MM.1S (cell line): ENCODE measurements around the gene TRAPPC3.
A peak's percentile ranks its signal among the peaks of the same experiment; 100 is the strongest.

ENCODE experiments used
- DNase-seq: peaks from one replicate; pipeline ENCODE4 v3.0.0-alpha.2; 2015
- H2AFZ ChIP-seq: fragments of 300-600 bp; sonication (generic); 2 replicates; pipeline ENCODE4 v1.6.0; 2016; ENCODE audit warnings: antibody characterized with exemption, low read length
- H3F3A ChIP-seq: fragments of 300-600 bp; sonication (generic); 2 replicates; pipeline ENCODE4 v1.6.1; 2016; ENCODE audit warnings: mild to moderate bottlenecking, antibody characterized with exemption, low read length, moderate library complexity, mixed read lengths; ENCODE audit not compliant: insufficient read depth
- H3K27ac ChIP-seq: fragments of 300-600 bp; sonication (generic); 2 replicates; pipeline ENCODE4 v1.5.1; 2016; ENCODE audit warnings: mild to moderate bottlenecking, low read length
- H3K27me3 ChIP-seq: fragments of 300-600 bp; sonication (generic); replicated peaks from 2 replicates; pipeline ENCODE4 v1.6.0; 2016; ENCODE audit warnings: low read length; ENCODE audit not compliant: insufficient read depth
- H3K36me3 ChIP-seq: fragments of 300-600 bp; sonication (generic); replicated peaks from 2 replicates; pipeline ENCODE4 v1.6.1; 2016; ENCODE audit warnings: mild to moderate bottlenecking, low read length, mixed read lengths; ENCODE audit not compliant: insufficient read depth
- H3K4me1 ChIP-seq: fragments of 300-600 bp; sonication (generic); 2 replicates; pipeline ENCODE4 v1.6.1; 2016; ENCODE audit warnings: low read length, mixed read lengths
- H3K4me2 ChIP-seq: fragments of 300-600 bp; sonication (generic); 2 replicates; pipeline ENCODE4 v1.6.0; 2016; ENCODE audit warnings: low read depth, low read length
- H3K4me3 ChIP-seq: fragments of 300-600 bp; sonication (generic); 2 replicates; pipeline ENCODE4 v1.5.1; 2016; ENCODE audit warnings: low read length, mixed read lengths
- H3K79me2 ChIP-seq: fragments of 300-600 bp; sonication (generic); 2 replicates; pipeline ENCODE4 v1.6.1; 2016; ENCODE audit warnings: mixed run types, low read length, mixed read lengths
- H3K9ac ChIP-seq: fragments of 300-600 bp; sonication (generic); 2 replicates; pipeline ENCODE4 v1.6.1; 2016; ENCODE audit warnings: low read length, mixed read lengths
- H3K9me2 ChIP-seq: fragments of 300-600 bp; sonication (generic); replicated peaks from 2 replicates; pipeline ENCODE4 v1.6.1; 2016; ENCODE audit warnings: mild to moderate bottlenecking, low read length, mixed read lengths; ENCODE audit not compliant: insufficient read depth
- H3K9me3 ChIP-seq: fragments of 300-600 bp; sonication (generic); replicated peaks from 2 replicates; pipeline ENCODE4 v1.6.1; 2016; ENCODE audit warnings: mild to moderate bottlenecking, low read length, mixed read lengths; ENCODE audit not compliant: insufficient read depth
- H4K20me1 ChIP-seq: fragments of 300-600 bp; sonication (generic); 2 replicates; pipeline ENCODE4 v1.6.1; 2016; ENCODE audit warnings: mild to moderate bottlenecking, low read length, moderate library complexity, mixed read lengths; ENCODE audit not compliant: insufficient read depth
- EZH2 ChIP-seq: fragments of 300-600 bp; sonication (generic); optimal IDR thresholded peaks from 2 replicates; pipeline ENCODE3; 2017; ENCODE audit warnings: low read depth, mild to moderate bottlenecking, antibody characterized with exemption, low read length, mixed read lengths
- EZH2phosphoT487 ChIP-seq: fragments of 300-600 bp; sonication (generic); IDR thresholded peaks from 2 replicates; pipeline ENCODE4 v1.6.1; 2018; ENCODE audit warnings: antibody characterized with exemption, low read length
- TF ChIP-seq, protein P1 (sequence below): fragments of 300-600 bp; sonication (generic); IDR thresholded peaks from 2 replicates; pipeline ENCODE4 v1.5.1; 2016; ENCODE audit warnings: antibody characterized with exemption, low read length, mixed read lengths

TRAPPC3 gene

DNA sequence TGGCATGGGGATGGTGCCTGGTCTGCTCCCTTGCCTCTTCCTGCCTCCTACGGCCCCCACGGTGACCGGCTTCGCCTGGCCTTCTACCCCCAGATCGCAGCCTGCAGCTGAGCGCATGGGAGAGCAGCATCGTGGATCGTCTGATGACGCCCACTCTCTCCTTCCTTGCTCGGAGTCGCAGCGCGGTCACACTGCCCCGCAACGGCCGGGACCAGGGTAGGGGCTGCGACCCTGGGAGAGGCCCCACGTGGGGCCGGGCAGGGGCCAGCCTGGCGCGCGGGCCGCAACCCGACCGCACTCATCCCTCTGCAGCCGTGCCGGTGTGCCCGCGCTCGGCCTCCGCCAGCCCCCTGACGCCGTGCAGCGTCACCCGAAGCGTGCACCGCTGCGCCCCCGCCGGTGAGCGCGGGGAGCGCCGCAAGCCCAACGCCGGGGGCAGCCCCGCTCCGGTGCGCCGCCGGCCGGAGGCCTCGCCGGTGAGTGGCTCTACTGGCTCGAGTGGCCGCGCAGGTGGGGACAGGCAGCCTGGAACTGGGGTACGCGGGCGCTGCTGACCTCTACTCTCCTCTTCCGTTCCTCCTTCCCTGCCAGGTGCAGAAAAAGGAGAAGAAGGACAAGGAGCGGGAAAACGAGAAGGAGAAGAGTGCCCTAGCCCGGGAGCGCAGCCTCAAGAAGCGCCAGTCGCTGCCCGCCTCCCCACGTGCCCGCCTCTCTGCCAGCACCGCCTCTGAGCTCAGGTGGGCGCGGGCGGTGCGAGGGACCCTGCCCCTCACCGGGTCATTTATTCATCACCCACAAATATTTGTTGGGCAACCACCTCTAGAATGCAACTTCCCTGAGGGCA is 27.0 kb upstream of the TRAPPC3 start:
- H3K27ac ChIP-seq: peak overlapping the region; percentile 81; the same call in 1 of the 2 replicates
- no peak for DNase-seq
- H3F3A ChIP-seq: 0 out of 2 replicates have a peak, but pooled peaks cover 4% of the 10 kb centered on the region
- no peak overlapping the region; the same call in 1 of the 2 replicates for H3K9ac ChIP-seq
- no peaks in the 10 kb centered on the region for H3K9me3 ChIP-seq
- H3K36me3 ChIP-seq: no peaks in the 10 kb centered on the region; the same call in 1 of the 2 replicates
- no peaks in the 10 kb centered on the region for H4K20me1 ChIP-seq
- no peak overlapping the region for H2AFZ ChIP-seq
- no peaks in the 10 kb centered on the region for H3K27me3 ChIP-seq
- no peak overlapping the region for H3K4me3 ChIP-seq
- H3K4me2 ChIP-seq: no peak overlapping the region
- H3K9me2 ChIP-seq: no peaks in the 10 kb centered on the region
- TF ChIP-seq EZH2: no peak
- TF ChIP-seq EZH2phosphoT487: no peak
- TF ChIP-seq, protein P1, sequence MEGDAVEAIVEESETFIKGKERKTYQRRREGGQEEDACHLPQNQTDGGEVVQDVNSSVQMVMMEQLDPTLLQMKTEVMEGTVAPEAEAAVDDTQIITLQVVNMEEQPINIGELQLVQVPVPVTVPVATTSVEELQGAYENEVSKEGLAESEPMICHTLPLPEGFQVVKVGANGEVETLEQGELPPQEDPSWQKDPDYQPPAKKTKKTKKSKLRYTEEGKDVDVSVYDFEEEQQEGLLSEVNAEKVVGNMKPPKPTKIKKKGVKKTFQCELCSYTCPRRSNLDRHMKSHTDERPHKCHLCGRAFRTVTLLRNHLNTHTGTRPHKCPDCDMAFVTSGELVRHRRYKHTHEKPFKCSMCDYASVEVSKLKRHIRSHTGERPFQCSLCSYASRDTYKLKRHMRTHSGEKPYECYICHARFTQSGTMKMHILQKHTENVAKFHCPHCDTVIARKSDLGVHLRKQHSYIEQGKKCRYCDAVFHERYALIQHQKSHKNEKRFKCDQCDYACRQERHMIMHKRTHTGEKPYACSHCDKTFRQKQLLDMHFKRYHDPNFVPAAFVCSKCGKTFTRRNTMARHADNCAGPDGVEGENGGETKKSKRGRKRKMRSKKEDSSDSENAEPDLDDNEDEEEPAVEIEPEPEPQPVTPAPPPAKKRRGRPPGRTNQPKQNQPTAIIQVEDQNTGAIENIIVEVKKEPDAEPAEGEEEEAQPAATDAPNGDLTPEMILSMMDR: no peak
- H3K4me1 ChIP-seq: peaks cover 18% of the 10 kb centered on the region
- H3K79me2 ChIP-seq: peaks cover 8% of the 10 kb centered on the region

DNA sequence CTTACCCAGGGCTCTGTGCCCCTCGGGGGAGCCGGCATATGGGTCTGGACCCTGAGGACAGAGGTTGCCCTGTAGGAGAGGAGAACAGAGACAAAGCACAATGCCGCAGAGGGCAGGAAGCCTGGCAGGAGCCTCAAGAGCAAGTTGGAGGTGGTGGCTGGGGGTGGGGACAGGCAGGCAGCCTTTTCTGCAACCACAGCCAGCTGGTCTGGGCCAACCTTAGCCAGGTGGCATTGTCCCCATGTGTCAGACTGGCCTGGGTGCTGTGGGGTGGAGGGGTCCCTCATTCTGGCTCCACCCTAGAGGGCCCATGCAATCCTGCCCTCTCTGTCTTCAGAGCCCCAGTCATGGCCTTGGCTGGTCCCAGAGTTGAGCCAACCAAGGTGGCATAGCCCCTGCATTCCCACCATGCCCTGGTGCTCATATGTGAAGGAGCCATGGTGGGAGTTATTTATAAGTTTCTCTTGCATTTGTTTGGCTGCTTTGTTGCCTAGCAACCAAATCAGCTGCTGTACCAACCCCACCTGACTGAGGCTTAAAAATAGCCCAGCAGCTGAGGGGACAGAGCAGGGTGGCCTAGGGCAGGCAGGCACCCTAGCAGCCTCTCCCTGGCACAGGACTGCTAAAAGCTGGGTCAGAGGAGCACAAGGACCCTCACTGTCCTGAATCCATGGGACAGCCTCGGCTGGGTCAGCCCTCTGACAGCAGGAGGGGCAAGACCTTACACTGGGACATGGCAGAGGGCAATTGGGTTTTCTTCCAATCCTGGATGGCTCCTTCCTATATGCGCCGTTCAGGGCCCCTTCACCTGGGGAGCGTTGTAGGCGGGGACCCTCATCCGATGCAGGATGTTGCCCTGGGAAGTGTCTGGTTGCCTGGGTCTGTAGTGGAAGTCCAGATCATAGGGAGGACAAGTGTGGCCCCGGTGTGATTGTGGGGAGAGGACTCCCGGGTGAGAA is 26.1 kb upstream of the TRAPPC3 start:
- Histone ChIP-seq H3K9ac (peak overlapping the region; percentile 55), H3K27ac (peak overlapping the region; percentile 81), H2AFZ (no peak overlapping the region), H3K4me2 (peak overlapping the region; percentile 30; the same call in 1 of the 2 replicates), H3F3A (0 out of 2 replicates have a peak, but pooled peaks cover 4% of the 10 kb centered on the region), H3K79me2 (peaks cover 17% of the 10 kb centered on the region), H3K9me2 (no peaks in the 10 kb centered on the region), H3K27me3 (no peaks in the 10 kb centered on the region), H3K4me1 (peaks cover 18% of the 10 kb centered on the region), H4K20me1 (no peaks in the 10 kb centered on the region), H3K36me3 (no peaks in the 10 kb centered on the region; the same call in 1 of the 2 replicates), H3K9me3 (no peaks in the 10 kb centered on the region), H3K4me3 (no peak overlapping the region)
- no peak for TF ChIP-seq EZH2
- TF ChIP-seq, protein P1: no peak
- no peak for TF ChIP-seq EZH2phosphoT487
- DNase-seq: peak; percentile 55

DNA sequence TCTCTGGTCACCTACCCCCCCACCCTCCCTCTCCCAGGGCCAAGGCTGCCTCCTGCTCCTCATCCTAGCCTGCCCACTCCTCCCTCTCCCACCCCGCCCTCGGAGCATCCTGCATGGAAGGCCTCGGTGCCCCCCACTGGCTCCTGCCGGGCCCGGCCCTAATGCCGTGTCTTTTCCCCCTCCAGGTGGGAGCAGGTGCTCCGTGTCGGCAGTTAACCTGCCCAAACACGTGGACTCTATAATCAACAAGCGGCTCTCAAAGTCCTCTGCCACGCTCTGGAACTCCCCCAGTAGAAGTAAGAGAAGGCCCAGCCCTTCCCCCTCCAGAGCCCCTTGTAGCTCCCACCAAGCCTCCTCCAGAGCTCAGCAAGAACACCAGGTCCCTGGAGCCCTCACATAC is 25.4 kb upstream of the TRAPPC3 start:
- Histone ChIP-seq H2AFZ (no peak overlapping the region), H3K4me1 (peaks cover 18% of the 10 kb centered on the region), H3K9me2 (no peaks in the 10 kb centered on the region), H3K9ac (peak overlapping the region; percentile 55; the same call in 1 of the 2 replicates), H3K36me3 (no peaks in the 10 kb centered on the region; the same call in 1 of the 2 replicates), H3K4me2 (peak overlapping the region; percentile 30; the same call in 1 of the 2 replicates), H3K27me3 (no peaks in the 10 kb centered on the region), H3K9me3 (no peaks in the 10 kb centered on the region), H4K20me1 (no peaks in the 10 kb centered on the region), H3K4me3 (no peak overlapping the region), H3F3A (0 out of 2 replicates have a peak, but pooled peaks cover 4% of the 10 kb centered on the region), H3K79me2 (peaks cover 24% of the 10 kb centered on the region), H3K27ac (peak overlapping the region; percentile 81)
- TF ChIP-seq EZH2phosphoT487 (no peak), EZH2 (no peak)
- TF ChIP-seq, protein P1: no peak
- DNase-seq: no peak
